DOHH2 (cell line): ENCODE data around the gene GAK.

Source experiments
- EZH2phosphoT487 ChIP-seq: fragments of 200-600 bp; sonication (generic); IDR thresholded peaks from 2 replicates; pipeline ENCODE4 v1.6.1; 2017; ENCODE audit warnings: borderline replicate concordance, mild to moderate bottlenecking, antibody characterized with exemption, low read length, moderate library complexity, mixed read lengths
- TF ChIP-seq, protein P1 (sequence below): fragments of 200-600 bp; sonication (generic); IDR thresholded peaks from one replicate; pipeline ENCODE4 v1.5.1; 2014; ENCODE audit warnings: antibody characterized with exemption, mild to moderate bottlenecking, low read depth, low read length; ENCODE audit not compliant: poor library complexity, severe bottlenecking

- TF ChIP-seq EZH2phosphoT487: no peak
- TF ChIP-seq, protein P1, sequence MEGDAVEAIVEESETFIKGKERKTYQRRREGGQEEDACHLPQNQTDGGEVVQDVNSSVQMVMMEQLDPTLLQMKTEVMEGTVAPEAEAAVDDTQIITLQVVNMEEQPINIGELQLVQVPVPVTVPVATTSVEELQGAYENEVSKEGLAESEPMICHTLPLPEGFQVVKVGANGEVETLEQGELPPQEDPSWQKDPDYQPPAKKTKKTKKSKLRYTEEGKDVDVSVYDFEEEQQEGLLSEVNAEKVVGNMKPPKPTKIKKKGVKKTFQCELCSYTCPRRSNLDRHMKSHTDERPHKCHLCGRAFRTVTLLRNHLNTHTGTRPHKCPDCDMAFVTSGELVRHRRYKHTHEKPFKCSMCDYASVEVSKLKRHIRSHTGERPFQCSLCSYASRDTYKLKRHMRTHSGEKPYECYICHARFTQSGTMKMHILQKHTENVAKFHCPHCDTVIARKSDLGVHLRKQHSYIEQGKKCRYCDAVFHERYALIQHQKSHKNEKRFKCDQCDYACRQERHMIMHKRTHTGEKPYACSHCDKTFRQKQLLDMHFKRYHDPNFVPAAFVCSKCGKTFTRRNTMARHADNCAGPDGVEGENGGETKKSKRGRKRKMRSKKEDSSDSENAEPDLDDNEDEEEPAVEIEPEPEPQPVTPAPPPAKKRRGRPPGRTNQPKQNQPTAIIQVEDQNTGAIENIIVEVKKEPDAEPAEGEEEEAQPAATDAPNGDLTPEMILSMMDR: no peak
Measured at GRCh38 chr4:893276-893994, 38.7 kb downstream of the GAK start.
